Measurements from ENCODE around the gene PRSS23. TPM values are rescaled to one million over a fixed set of nuclear protein-coding genes. Genes with fewer than 3 reads are reported as not detected.

PRSS23 gene
- total and polyA plus RNA-seq, 10 of the 15 experiments (the other 5 are each of a cell fraction or from before 2014, with no cell fraction given), result 0.03 to 0.39 (median 0.16) TPM; not detected in 5

GRCh38 chr11:86781546-86781945, 18.8 kb upstream of the PRSS23 start (continued):
- TF ChIP-seq POU2F2 (IDR thresholded peaks at IDR 0.05; ENCODE audit: borderline replicate concordance, low read depth, low read length) (no peak), SREBF2 (IDR thresholded peaks at IDR 0.05; ENCODE audit: low read length) (no peak), NRF1 (conservative IDR thresholded peaks at IDR 0.05; ENCODE audit: low read depth, low read length) (no peak), GABPA (IDR thresholded peaks at IDR 0.05; ENCODE audit: low read depth) (no peak), RUNX3 (IDR thresholded peaks at IDR 0.05; ENCODE audit: low read length) (no peak), IRF4 (IDR thresholded peaks at IDR 0.05; ENCODE audit: low read depth, low read length) (no peak), E2F4 (IDR thresholded peaks at IDR 0.05; ENCODE audit: low read depth, low read length) (no peak)

GRCh38 chr11:86782742-86783141, 17.6 kb upstream of the PRSS23 start:
- ChIA-PET CTCF (interaction anchor here (0.6 kb wide), 1 partner anchor 881 kb away, joined by 3 read pairs; no protein-coding TSS in a partner anchor), POLR2A (no interaction called here), SMC1A (ENCODE audit: uncharacterized antibody, unreplicated experiment) (no interaction called here), RAD21 (ENCODE audit: unreplicated experiment) (no interaction called here)
- TF ChIP-seq PML (IDR thresholded peaks at IDR 0.05; ENCODE audit: low read length) (no peak), TCF12 (IDR thresholded peaks at IDR 0.05; ENCODE audit: low read depth, low read length) (no peak), SMAD5 (IDR thresholded peaks at IDR 0.05; ENCODE audit: low read depth) (no peak), SP1 (IDR thresholded peaks at IDR 0.05; ENCODE audit: low read depth, low read length) (no peak), EP300 (IDR thresholded peaks at IDR 0.05; ENCODE audit: borderline replicate concordance in 1 of 2, control insufficient read depth in 1 of 2, low read depth in 2 of 2, low read length in 2 of 2) (no peak), MYC (IDR thresholded peaks at IDR 0.05; ENCODE audit: insufficient read depth, insufficient read length, insufficient replicate concordance, low read length, severe bottlenecking) (no peak), E4F1 (IDR thresholded peaks at IDR 0.05; ENCODE audit: borderline replicate concordance, partially characterized antibody) (no peak), MEF2B (IDR thresholded peaks at IDR 0.05; ENCODE audit: partially characterized antibody, poor library complexity, severe bottlenecking) (no peak), ZZZ3 (IDR thresholded peaks at IDR 0.05; ENCODE audit: control insufficient read depth, insufficient read length, low read depth) (no peak), ZNF207 (IDR thresholded peaks at IDR 0.05; ENCODE audit: borderline replicate concordance) (no peak), BACH1 (IDR thresholded peaks at IDR 0.05; ENCODE audit: borderline replicate concordance) (no peak), RUNX3 (IDR thresholded peaks at IDR 0.05; ENCODE audit: low read length) (no peak), HSF1 (IDR thresholded peaks at IDR 0.05; ENCODE audit: low read depth, low read length) (no peak)
- H3K9me3 ChIP-seq (replicated peaks; ENCODE audit: control insufficient read depth, insufficient read depth, low read length), result no peaks in the 10 kb centered on the region
- FAIRE-seq (no peak), ATAC-seq (no peak), DNase-seq (ENCODE audit: low read depth, low spot score) (no peak)
- in situ Hi-C loops (cut with MboI), result no loop called here
- H3K4me3 ChIP-seq, result no peak overlapping the region
- no peaks in the 10 kb centered on the region for H4K20me1 ChIP-seq (ENCODE audit: control insufficient read depth, insufficient read depth)
- no peaks in the 10 kb centered on the region for H3K79me2 ChIP-seq (ENCODE audit: control insufficient read depth, insufficient read depth, low read length)
- intact Hi-C loops (cut with micrococcal nuclease; ENCODE audit: unreplicated experiment), result no loop called here
- no peak overlapping the region for H2AFZ ChIP-seq (ENCODE audit: control insufficient read depth, low read depth, low read length)
- no peak overlapping the region for H3K4me2 ChIP-seq (ENCODE audit: control insufficient read depth, insufficient read depth)
- no peak overlapping the region for H3K27ac ChIP-seq (ENCODE audit: control insufficient read depth, insufficient read depth)
- H3K9ac ChIP-seq (ENCODE audit: control insufficient read depth, insufficient read depth, low read length), result no peak overlapping the region
- BruUV-seq (replicated peaks), result no TSS peak
- no peaks in the 10 kb centered on the region for H3K36me3 ChIP-seq (ENCODE audit: control insufficient read depth in 2 of 2, insufficient read depth in 2 of 2, low read length in 1 of 2)
- WGBS (ENCODE audit: insufficient coverage, insufficient replicate concordance, low lambda C conversion rate, missing lambda C conversion rate), result 37% methylated on average over 4 of the region's 4 CpGs
- no peaks in the 10 kb centered on the region for H3K4me1 ChIP-seq (ENCODE audit: control insufficient read depth, insufficient read depth, low read length)
- H3K27me3 ChIP-seq (replicated peaks in 1 of 2; ENCODE audit: control insufficient read depth in 2 of 2, insufficient read depth in 2 of 2, low read length in 1 of 2), result no peaks in the 10 kb centered on the region
